Astrocyte (in vitro differentiated cells and primary cell): ENCODE results near the gene CNTN1. TPM values are rescaled to one million over a fixed set of nuclear protein-coding genes. Genes with fewer than 3 reads are reported as not detected.

Experiments
- DNase-seq: peaks from one replicate; pipeline ENCODE4 v3.0.0-alpha.2; 2010; ENCODE audit warnings: low read depth
- FAIRE-seq: peaks from 2 replicates; lab custom pipeline; 2011; peaks lifted over from hg19 to GRCh38; lab: Jason Lieb, UNC
- H2AFZ ChIP-seq: 2 replicates; pipeline ENCODE4 v1.6.0; 2012; ENCODE audit warnings: low read depth, low read length, inconsistent platforms
- H3K27ac ChIP-seq: 2 replicates; pipeline ENCODE4 v1.5.1; 2011; ENCODE audit warnings: low read depth, low read length, inconsistent platforms
- H3K27me3 ChIP-seq: 2 replicates; pipeline ENCODE4 v1.6.0; 2011; ENCODE audit warnings: low read length, inconsistent platforms; ENCODE audit not compliant: insufficient read depth
- H3K36me3 ChIP-seq: 2 replicates; pipeline ENCODE4 v1.5.1; 2011; ENCODE audit warnings: low read length, inconsistent platforms; ENCODE audit not compliant: insufficient read depth
- H3K4me1 ChIP-seq: 2 replicates; pipeline ENCODE4 v1.5.1; 2011; ENCODE audit warnings: low read length, inconsistent platforms; ENCODE audit not compliant: insufficient read depth
- H3K4me2 ChIP-seq: 2 replicates; pipeline ENCODE4 v1.6.0; 2012; ENCODE audit warnings: low read length, inconsistent platforms
- H3K4me3 ChIP-seq: 2 replicates; pipeline ENCODE4 v1.5.1; 2011; ENCODE audit warnings: low read depth, mild to moderate bottlenecking, low read length, inconsistent platforms; ENCODE audit not compliant: insufficient read depth
- H3K79me2 ChIP-seq: 2 replicates; pipeline ENCODE4 v1.6.0; 2012; ENCODE audit warnings: mild to moderate bottlenecking, low read length, inconsistent platforms; ENCODE audit not compliant: insufficient read depth
- H3K9ac ChIP-seq: 2 replicates; pipeline ENCODE4 v1.6.0; 2012; ENCODE audit warnings: mild to moderate bottlenecking, low read length, inconsistent platforms
- H3K9me3 ChIP-seq: 2 replicates; pipeline ENCODE4 v1.5.1; 2012; ENCODE audit warnings: low read depth, mild to moderate bottlenecking, low read length, inconsistent platforms; ENCODE audit not compliant: insufficient read depth
- H4K20me1 ChIP-seq: 2 replicates; pipeline ENCODE4 v1.6.0; 2012; ENCODE audit warnings: low read length, inconsistent platforms; ENCODE audit not compliant: insufficient read depth
- H3K27ac Mint-ChIP-seq: one replicate; pipeline ENCODE4 v1.8.0; 2021; ENCODE audit warnings: mild to moderate bottlenecking, mixed read lengths; ENCODE audit not compliant: unreplicated experiment
- H3K27me3 Mint-ChIP-seq: one replicate; pipeline ENCODE4 v1.8.0; 2021; ENCODE audit warnings: low read depth, mixed read lengths; ENCODE audit not compliant: unreplicated experiment
- H3K36me3 Mint-ChIP-seq: one replicate; pipeline ENCODE4 v1.8.0; 2021; ENCODE audit warnings: low read depth, mixed read lengths; ENCODE audit not compliant: unreplicated experiment
- H3K4me1 Mint-ChIP-seq: one replicate; pipeline ENCODE4 v1.8.0; 2021; ENCODE audit warnings: low read depth, mixed read lengths; ENCODE audit not compliant: unreplicated experiment
- H3K4me3 Mint-ChIP-seq: one replicate; pipeline ENCODE4 v1.8.0; 2021; ENCODE audit warnings: mild to moderate bottlenecking, moderate library complexity, mixed read lengths; ENCODE audit not compliant: unreplicated experiment
- H3K9me3 Mint-ChIP-seq: one replicate; pipeline ENCODE4 v1.8.0; 2021; ENCODE audit warnings: mild to moderate bottlenecking, mixed read lengths; ENCODE audit not compliant: unreplicated experiment
- CTCF ChIP-seq: IDR thresholded peaks from 2 replicates; pipeline ENCODE4 v1.5.1; 2011; ENCODE audit warnings: low read depth, mild to moderate bottlenecking, inconsistent platforms, low read length, moderate library complexity; ENCODE audit not compliant: insufficient read depth
- EZH2 ChIP-seq: IDR thresholded peaks from 2 replicates; pipeline ENCODE4 v1.6.1; 2012; ENCODE audit warnings: mild to moderate bottlenecking, low read length, inconsistent platforms; ENCODE audit not compliant: insufficient read depth
- total RNA-seq: library from RNA; stranded (reverse); gene quantifications from 2 replicates; pipeline ENCODE4 v1.2.1, GENCODE V29; 2021

CNTN1 gene
- total RNA-seq, 1 donor from 2014 or later: 2.1 TPM

- Mint-ChIP-seq H3K36me3 (no peaks in the 10 kb centered on the region), H3K27ac (no peak overlapping the region), H3K4me1 (peaks cover 6% of the 10 kb centered on the region), H3K9me3 (no peaks in the 10 kb centered on the region), H3K4me3 (no peak overlapping the region), H3K27me3 (no peaks in the 10 kb centered on the region)
- no peak overlapping the region for H2AFZ ChIP-seq
- DNase-seq: no peak
- no peak for FAIRE-seq
- H3K4me2 ChIP-seq: no peak overlapping the region
- no peaks in the 10 kb centered on the region for H3K4me1 ChIP-seq
- no peaks in the 10 kb centered on the region for H3K79me2 ChIP-seq
- H3K9me3 ChIP-seq: no peaks in the 10 kb centered on the region
- no peak overlapping the region for H3K27ac ChIP-seq
- H3K9ac ChIP-seq: no peak overlapping the region
- no peaks in the 10 kb centered on the region for H3K36me3 ChIP-seq
- no peak overlapping the region for H3K4me3 ChIP-seq
- H3K27me3 ChIP-seq: no peaks in the 10 kb centered on the region
- no peaks in the 10 kb centered on the region for H4K20me1 ChIP-seq
- no peak for TF ChIP-seq EZH2
- TF ChIP-seq CTCF: no peak
Measured at GRCh38 chr12:40749863-40750262, 57.6 kb downstream of the CNTN1 start.

DNA sequence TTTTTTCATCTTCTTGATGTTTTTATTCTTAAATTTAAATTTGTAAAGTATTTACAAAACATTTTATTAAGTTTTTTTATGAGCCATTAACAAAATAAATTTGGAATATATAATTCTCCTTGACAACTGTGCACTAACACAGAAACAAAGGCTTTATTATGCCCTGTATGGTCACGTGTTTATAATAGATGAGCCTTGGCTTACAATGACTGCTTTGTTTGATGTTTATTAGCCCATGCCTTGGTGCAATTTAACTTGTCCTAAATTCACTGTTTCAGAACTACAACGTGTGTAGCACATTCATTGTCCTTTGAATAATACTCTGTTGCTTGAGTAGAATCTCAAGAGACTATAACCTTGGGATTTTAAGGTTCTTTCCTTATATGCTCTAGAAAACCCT lies 59.8 kb downstream of the CNTN1 start:
- Histone ChIP-seq H3K27ac (no peak overlapping the region), H3K9me3 (no peaks in the 10 kb centered on the region), H3K4me1 (no peaks in the 10 kb centered on the region), H3K79me2 (no peaks in the 10 kb centered on the region), H3K4me2 (no peak overlapping the region), H3K27me3 (no peaks in the 10 kb centered on the region), H3K4me3 (no peak overlapping the region), H2AFZ (no peak overlapping the region), H3K36me3 (no peaks in the 10 kb centered on the region), H4K20me1 (no peaks in the 10 kb centered on the region), H3K9ac (no peak overlapping the region)
- no peak for FAIRE-seq
- Mint-ChIP-seq H3K4me1 (peaks cover 6% of the 10 kb centered on the region), H3K27ac (no peak overlapping the region), H3K9me3 (peaks cover 3% of the 10 kb centered on the region), H3K4me3 (no peak overlapping the region), H3K36me3 (no peaks in the 10 kb centered on the region), H3K27me3 (no peaks in the 10 kb centered on the region)
- no peak for TF ChIP-seq EZH2
- TF ChIP-seq CTCF: no peak
- DNase-seq: no peak

GRCh38 chr12:40760821-40761220 lies 68.6 kb downstream of the CNTN1 start:
- Histone ChIP-seq H4K20me1 (no peaks in the 10 kb centered on the region), H3K27me3 (no peaks in the 10 kb centered on the region), H3K27ac (no peak overlapping the region), H3K4me3 (no peak overlapping the region), H3K9me3 (no peaks in the 10 kb centered on the region), H3K4me2 (no peak overlapping the region), H3K79me2 (no peaks in the 10 kb centered on the region), H3K36me3 (no peaks in the 10 kb centered on the region), H3K9ac (no peak overlapping the region), H3K4me1 (no peaks in the 10 kb centered on the region), H2AFZ (no peak overlapping the region)
- H3K36me3 Mint-ChIP-seq: no peaks in the 10 kb centered on the region
- no peak overlapping the region for H3K27ac Mint-ChIP-seq
- no peak overlapping the region for H3K4me3 Mint-ChIP-seq
- TF ChIP-seq EZH2: no peak
- no peak for TF ChIP-seq CTCF
- no peaks in the 10 kb centered on the region for H3K4me1 Mint-ChIP-seq
- no peak for FAIRE-seq
- H3K27me3 Mint-ChIP-seq: no peaks in the 10 kb centered on the region
- no peak for DNase-seq
- H3K9me3 Mint-ChIP-seq: peaks cover 2% of the 10 kb centered on the region
